Measurements from ENCODE around the gene MED9. TPM values are rescaled to one million over a fixed set of nuclear protein-coding genes. Genes with fewer than 3 reads are reported as not detected.
"Not testable (repeated sequence)": the region's sequence is repeated elsewhere in the genome, so short reads cannot be mapped to it uniquely, and the experiment has no call there.

MED9 gene
- total RNA-seq, 1 experiment from 2014 or later, result 85.1 TPM

DNA sequence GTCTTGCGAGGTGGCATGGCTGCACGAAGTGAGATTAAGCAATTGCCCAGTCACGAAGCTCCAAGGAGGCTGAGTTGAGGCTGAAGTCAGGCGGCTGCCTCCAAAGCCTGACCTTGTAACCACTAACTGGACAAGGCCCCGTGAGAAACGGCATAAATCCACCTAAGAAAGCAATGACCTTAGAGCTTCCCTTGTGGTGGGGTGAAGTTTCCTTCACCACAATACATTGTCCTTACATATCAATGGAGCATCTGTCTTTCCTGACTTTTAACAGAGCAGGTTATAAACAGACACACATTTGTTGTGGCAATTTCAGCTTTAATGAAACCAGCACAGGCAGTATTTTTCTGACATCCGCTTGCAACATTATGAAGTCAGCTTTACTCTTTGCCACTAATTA, 2.5 kb upstream of the MED9 start:
- in situ Hi-C loops (cut with HindIII; ENCODE audit: low pct_unique_long_range_greater_than_20kb, low sequenced_read_pairs), result no loop called here
- peak; percentile 100 for DNase-seq (ENCODE audit: low read depth, low spot score)

DNA sequence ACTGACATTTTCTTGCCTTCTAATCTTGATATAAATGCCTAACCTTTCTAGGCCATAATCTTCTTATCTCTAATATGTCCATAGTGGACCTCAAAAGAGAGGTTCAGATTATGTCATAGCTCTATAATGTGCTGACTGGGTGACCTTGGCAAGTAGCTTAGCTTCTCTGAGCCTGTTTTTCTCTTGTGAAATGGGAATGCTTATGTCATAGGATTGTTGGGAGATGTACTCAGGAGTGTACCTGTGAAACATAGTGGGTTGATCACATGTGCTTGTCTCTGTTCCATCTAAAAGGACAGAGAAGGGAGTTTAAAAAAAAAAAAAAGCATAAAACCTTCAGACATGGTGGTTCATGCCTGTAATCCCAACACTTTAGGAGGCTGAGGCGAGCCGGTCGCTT, 2.4 kb downstream of the MED9 start:
- no peak for DNase-seq (ENCODE audit: low read depth, low spot score)
- in situ Hi-C loops (cut with HindIII; ENCODE audit: low pct_unique_long_range_greater_than_20kb, low sequenced_read_pairs), result no loop called here

DNA sequence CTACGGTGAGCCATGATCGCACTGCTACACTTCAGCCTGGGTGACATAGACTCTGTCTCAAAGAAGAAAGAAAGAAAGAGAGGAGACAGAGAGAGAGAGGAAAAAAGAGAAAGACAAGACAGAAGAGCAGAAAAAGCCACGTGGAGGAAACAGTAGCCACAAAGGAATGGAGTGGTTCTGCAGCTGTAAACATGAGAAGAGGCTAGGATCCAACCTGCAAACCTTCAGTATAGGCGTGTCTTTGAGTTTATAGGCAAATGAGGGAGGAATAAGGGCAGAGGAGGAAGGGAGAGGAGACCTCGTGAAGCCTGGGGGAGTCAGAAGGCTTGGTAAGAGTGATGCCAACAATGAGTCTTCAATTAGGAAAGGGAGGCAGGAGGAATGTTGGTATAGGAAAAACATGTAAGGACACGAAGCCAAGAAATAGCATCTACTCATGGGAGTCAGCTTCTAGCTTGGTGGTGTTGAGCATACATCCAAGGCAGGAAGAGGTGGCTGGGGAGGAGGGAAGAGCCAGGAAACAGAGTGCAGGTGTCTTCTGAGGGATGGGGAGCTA, 3.9 kb downstream of the MED9 start:
- no peak for DNase-seq (ENCODE audit: low read depth, low spot score)
- in situ Hi-C loops (cut with HindIII; ENCODE audit: low pct_unique_long_range_greater_than_20kb, low sequenced_read_pairs), result no loop called here

DNA sequence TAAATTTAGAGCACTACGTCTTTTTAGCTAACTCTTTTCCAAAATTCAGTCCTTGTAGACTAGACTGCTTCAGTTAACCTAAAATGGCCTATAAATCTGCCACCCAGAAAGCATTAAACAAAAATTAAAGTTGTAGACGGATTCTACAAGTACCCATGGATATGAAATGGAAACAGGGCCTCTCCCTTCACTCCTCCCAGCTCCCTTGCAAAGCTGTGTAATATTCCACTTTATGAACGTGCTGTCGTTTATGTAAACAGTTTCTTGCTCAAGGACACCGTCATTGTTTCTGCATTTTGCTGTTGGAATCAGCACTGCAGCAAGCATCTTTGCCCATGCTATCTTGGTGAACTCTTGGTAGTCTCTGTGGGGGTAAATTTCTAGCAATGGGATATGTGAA, 5.1 kb downstream of the MED9 start:
- in situ Hi-C loops (cut with HindIII; ENCODE audit: low pct_unique_long_range_greater_than_20kb, low sequenced_read_pairs), result no loop called here
- no peak for DNase-seq (ENCODE audit: low read depth, low spot score)

DNA sequence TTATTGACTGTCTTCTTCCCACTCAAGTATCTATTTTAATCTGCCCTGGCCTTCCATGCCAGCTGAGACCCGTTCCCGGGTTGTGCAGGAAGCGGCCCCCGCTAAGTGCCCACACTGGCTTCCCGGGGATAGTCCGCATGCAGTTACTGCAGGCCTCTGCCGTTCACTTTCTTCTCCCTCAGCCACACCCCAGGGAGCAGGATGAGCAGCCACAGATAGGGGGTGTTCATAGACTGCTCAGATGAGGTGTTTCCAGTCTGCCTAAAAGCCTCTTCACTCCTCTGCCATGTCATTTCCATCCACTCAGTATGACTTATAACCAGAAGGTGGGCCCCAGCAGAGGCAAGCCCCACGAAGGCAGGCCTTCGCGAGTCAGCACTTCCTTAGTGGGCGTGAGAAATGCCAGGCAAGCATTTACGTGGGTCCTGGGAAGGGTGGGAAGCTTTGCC, 7.7 kb downstream of the MED9 start:
- in situ Hi-C loops (cut with HindIII; ENCODE audit: low pct_unique_long_range_greater_than_20kb, low sequenced_read_pairs), result no loop called here
- no peak for DNase-seq (ENCODE audit: low read depth, low spot score)

DNA sequence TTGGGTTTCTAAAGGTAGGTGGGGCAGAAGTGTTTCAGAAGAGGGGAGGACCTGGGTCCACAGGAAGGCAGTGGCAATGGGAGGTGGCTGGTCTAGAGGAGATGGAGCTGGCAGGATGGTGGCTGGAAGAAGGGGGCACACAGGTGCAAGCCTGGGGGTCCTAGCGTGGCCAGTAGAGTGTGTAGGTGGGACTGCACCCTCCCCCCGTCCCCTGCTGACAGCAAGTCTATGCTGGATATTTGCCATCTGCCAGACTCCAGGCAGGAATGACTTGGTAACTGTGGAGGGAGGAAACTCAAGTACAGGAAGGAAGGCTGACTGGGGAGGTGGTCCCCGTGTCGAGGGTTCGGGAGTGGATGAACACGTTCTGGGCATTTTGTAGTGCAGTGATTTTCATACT, 8.6 kb downstream of the MED9 start:
- DNase-seq (ENCODE audit: low read depth, low spot score), result no peak
- in situ Hi-C loops (cut with HindIII; ENCODE audit: low pct_unique_long_range_greater_than_20kb, low sequenced_read_pairs), result no loop called here

DNA sequence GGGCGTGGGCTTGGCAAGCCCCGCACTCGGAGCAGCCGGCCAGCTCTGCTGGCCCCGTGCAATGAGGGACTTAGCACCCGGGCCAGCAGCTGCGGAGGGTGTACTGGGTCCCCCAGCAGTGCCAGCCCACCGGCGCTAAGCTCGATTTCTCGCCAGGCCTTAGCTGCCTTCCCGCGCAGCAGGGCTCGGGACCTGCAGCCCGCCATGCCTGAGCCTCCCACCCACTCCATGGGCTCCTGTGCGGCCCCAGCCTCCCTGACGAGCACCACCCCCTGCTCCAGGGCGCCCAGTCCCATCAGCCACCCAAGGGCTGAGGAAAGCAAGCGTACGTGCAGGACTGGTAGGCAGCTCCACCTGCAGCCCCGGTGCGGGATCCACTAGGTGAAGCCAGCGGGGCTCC, 9.6 kb downstream of the MED9 start:
- DNase-seq (ENCODE audit: low read depth, low spot score); in situ Hi-C loops (cut with HindIII; ENCODE audit: low pct_unique_long_range_greater_than_20kb, low sequenced_read_pairs): not testable (repeated sequence)

DNA sequence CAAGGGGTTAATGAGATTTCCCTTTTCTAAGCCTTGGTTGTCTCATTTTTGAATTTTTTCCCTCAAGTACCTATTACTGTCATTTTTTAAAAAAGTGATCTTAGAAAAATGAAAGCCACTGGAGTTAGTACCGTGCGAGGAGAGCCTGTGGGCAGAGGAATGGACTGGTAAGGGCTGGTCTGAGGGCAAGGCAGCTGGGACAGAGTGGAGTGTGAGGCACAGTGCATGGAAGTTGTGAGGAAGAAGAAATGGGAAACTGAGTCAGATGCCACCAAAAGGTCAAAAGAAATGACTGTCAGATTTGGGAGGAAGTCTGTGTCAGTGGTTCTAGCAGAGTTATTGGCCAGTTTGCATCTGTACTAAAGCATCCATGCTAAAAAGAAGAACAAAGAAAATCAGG, 11.2 kb downstream of the MED9 start:
- in situ Hi-C loops (cut with HindIII; ENCODE audit: low pct_unique_long_range_greater_than_20kb, low sequenced_read_pairs), result no loop called here
- no peak for DNase-seq (ENCODE audit: low read depth, low spot score)

DNA sequence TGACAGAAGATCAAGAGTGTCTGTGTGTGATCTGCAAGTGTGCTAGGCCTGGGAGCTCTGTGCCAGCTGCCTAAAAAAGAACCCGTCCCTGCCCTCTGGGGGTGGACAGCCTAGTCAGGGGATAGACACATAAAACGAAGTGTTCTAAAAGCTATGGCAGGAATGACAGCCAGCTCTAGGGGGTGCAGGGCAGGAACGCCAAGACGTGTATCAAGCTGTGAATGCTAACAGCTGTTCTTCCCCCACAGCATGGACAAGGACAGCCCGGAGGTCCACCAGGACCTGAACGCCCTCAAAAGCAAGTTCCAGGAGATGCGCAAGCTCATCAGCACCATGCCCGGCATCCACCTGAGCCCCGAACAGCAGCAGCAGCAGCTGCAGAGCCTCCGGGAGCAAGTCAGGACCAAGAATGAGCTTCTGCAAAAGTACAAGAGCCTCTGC, 14.3 kb downstream of the MED9 start:
- no peak for DNase-seq (ENCODE audit: low read depth, low spot score)
- in situ Hi-C loops (cut with HindIII; ENCODE audit: low pct_unique_long_range_greater_than_20kb, low sequenced_read_pairs), result no loop called here

DNA sequence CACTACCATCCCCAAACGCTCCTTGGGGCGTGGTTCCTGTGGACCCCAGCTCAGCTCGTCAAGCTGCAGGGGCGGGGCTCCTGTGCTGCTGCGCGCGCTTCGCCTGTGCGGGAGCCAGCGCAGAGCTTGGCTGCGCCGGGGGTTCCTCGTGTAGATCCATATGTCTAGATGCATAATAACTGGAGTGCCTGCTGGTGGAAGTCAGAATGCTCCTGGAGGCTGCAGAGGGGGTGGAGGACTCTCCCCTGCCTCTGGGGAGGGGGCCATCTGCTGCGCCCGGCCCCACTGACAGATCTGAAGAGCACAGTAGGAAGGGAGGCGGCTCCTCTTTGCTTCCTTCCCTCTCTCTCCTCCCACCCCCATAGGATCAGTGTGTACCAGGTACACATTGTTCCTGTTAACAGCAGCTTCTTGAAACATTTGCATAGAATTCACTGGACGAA, 14.8 kb downstream of the MED9 start:
- in situ Hi-C loops (cut with HindIII; ENCODE audit: low pct_unique_long_range_greater_than_20kb, low sequenced_read_pairs), result no loop called here

DNA sequence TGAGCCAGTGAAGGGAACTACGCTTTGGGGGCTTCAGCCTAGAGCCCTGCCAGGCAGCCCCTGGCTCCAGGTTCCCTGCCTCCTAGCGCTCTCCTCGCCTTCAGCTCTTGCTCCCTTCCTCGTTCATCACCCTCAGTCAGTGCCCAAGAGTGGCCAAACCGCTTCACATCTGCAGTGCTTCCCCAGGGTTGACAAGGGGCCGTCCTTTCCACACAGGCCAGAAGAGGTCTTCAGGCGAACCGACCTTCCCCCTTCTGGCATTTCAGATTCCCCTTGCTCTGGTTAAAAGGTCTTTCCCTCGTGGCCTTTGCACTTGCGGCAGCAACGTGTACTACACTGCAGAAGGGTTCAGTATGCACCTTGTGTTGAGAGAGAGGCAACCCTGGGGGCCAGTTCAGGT, 15.3 kb downstream of the MED9 start:
- DNase-seq (ENCODE audit: low read depth, low spot score), result no peak
- in situ Hi-C loops (cut with HindIII; ENCODE audit: low pct_unique_long_range_greater_than_20kb, low sequenced_read_pairs), result no loop called here

More for the DNA sequence above, 14.8 kb downstream of the MED9 start:
- DNase-seq (ENCODE audit: low read depth, low spot score), result no peak

DNA sequence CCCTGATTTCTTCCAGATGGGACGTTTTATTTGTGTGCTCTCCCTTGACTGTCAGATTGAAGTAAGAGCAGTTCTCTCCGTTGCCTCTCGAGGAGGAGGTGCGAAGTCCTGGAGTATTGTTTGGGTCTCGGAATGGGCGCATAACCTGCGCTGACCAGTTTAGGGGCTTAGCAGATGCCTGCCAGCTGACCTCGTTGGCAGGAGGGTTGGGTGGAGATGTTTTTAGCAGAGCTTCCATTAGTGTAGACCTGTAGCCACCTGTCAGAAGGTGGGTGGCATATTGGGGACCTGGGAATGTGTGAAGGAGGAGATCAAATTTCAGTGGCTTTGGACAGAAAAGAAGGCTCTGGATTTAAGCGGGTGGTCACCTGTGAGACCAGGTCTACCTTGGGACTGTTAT, 15.8 kb downstream of the MED9 start:
- in situ Hi-C loops (cut with HindIII; ENCODE audit: low pct_unique_long_range_greater_than_20kb, low sequenced_read_pairs), result no loop called here
- no peak for DNase-seq (ENCODE audit: low read depth, low spot score)

DNA sequence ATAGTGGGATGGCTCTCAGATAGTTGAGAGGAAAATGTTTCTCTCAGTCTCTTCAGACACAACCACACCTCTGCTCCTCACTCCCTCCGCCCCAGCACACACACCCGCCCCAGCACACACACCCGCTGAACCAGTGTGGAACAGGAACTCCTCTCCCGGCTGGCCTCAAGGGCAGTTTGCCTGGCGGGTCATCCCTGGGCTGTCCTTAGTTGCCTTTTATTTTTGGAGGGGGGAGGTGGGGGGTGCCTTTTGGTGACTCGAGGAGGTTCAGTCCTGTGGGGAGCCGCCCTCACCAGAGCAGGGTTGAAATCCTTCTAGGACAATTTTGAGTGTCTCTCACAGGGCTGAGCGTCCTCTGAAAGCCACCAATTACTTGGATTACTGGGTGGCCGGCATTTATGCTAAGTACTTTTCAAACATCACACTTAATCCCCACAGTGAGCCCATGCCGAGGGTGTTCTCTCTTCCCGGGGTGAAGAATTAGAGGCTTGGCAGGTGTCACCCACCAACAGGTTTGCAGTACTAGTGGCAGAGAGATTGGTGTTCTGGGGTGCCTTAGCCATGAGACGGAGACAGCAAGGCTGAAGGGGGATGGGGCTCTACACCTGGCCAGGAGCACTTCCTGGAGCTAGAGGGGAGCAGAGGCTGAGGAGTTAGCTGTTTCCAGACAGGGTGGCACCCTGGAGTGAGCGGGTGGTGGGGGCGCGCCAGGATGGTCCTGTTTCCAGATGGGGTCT, 16.6 kb downstream of the MED9 start:
- DNase-seq (ENCODE audit: low read depth, low spot score), result peak; percentile 56
- in situ Hi-C loops (cut with HindIII; ENCODE audit: low pct_unique_long_range_greater_than_20kb, low sequenced_read_pairs), result no loop called here

DNA sequence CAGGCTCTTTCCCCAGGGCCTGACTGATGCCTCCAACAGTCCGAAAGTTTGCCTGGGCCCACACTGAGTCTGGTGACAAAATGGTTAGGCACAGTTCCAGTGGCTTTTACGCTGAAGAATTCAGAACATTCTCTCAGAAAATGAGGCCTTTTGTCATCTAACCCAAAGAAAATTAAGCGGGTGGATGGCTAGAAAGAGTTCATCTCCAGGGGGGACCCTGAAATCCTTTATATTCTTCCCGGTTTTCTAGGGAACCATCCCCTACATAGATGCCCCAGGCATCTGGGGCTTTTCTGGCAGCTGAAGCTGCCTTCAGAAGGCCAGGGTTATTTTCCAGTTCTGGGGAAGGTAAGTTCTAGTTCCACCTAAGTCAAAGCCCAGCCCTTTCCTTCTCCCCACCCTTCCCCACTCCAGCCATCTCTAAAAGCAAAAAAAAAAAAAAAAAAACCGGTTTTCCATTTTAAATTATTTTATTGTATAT, 17.2 kb downstream of the MED9 start:
- no peak for DNase-seq (ENCODE audit: low read depth, low spot score)
- in situ Hi-C loops (cut with HindIII; ENCODE audit: low pct_unique_long_range_greater_than_20kb, low sequenced_read_pairs), result no loop called here

DNA sequence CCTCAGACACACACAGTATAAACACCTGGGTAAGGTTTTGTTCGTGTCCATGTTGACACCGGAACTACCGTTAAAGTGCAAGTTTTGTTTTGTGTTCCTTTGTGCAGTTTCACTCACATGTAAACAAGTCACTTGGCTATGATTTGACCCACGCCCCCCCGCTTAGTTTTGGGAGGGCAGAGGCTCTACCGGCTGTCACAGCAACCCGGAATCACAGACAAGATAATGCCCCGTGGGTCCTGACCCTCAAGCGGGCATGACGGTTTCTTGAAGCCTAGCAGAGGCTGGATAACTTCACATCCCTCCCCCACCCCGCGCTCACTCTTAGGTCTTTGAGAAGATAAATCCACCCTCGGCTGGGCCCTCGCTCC, 17.7 kb downstream of the MED9 start:
- in situ Hi-C loops (cut with HindIII; ENCODE audit: low pct_unique_long_range_greater_than_20kb, low sequenced_read_pairs), result no loop called here
- DNase-seq (ENCODE audit: low read depth, low spot score), result peak; percentile 66

DNA sequence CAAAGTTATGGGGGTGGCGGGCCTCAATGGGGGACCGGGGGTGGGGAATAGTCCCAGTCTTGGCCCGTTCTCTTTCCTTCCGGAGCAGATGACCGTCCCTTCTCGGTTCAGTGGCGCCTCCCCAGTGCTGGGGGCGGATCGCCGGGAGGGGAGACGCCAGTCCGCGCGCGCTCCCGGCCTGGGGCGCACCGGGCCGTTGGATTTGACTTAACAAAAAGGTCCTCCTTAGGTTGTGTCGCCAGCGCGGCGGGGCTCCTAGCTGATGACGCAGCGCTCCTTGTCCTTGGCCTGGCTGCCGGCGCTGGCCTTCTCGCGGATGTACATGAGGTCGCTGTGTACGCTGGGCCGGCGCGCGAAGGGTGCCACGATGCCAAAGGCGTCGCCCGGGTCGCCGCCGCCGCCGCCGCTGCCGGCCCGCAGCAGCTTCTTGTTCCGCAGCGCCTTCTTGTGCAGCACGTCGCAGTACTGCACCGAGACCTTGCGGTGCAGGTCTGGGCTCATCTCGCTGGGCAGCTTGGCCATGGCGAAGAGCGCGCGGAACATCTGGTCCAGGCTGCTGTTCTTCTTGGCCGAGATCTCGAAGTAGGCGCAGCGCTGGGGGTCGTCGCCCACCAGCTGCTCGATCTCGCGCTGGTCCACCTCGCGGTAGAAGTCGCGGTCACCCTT, 18.2 kb downstream of the MED9 start:
- DNase-seq (ENCODE audit: low read depth, low spot score), result peak; percentile 49
- in situ Hi-C loops (cut with HindIII; ENCODE audit: low pct_unique_long_range_greater_than_20kb, low sequenced_read_pairs), result no loop called here

DNA sequence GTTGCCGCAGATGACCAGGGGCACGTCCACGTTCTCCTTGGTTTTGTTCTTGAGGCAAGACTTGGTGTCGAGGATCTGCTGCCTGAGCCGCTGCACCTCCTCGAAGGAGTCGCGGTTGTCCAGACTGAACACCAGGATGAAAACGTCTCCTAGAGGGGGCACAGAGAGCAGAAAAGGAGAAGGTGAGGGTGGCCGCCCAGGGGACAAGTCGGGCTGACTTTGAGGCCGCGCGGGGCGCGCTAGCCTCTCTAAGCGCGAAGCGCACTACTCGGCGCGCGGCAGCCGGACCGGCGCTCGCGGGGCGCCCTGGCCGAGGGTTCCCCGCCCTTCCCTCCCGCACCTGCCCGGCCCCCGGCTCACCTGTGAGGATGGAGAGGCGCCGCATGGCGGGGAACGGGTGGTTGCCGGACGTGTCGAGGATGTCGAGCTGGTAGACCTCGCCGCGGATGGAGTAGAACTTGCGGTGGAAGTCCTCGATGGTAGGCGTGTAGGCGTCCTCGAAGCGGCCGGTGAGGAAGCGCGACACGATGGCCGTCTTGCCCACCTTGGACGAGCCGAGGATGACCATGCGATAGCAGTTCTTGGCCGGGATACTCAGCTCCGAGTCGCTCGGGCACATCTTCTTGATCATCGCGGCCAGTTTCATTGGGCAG, 18.9 kb downstream of the MED9 start:
- in situ Hi-C loops (cut with HindIII; ENCODE audit: low pct_unique_long_range_greater_than_20kb, low sequenced_read_pairs), result no loop called here
- no peak for DNase-seq (ENCODE audit: low read depth, low spot score)

All from SK-MEL-5 (cell line).